ENCODE results near the gene IFT52.

DNA sequence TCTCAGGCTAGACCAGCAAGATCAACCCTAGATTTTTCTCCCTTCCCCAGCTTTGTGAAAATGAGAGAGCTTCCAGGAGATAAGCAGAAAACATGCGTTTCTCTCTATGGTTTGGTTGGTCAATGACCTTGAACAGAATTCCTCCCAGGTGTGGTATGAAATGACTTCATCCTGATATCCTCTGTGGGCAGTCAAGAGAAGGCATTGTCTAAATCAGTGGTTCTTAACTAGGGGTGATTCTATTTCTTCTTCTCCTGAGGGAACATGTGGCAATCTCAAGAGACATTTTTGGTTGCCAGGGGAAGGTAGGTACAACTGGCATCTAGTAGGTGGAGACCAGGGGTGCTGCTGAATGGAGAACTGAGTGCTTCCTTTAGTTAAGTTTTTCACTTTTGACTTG, 12.4 kb downstream of the IFT52 start:
- TF ChIP-seq EZH2 (IDR thresholded peaks at IDR 0.05; ENCODE audit: low read length, unreplicated experiment), result no peak
- TF ChIP-seq, protein P1, sequence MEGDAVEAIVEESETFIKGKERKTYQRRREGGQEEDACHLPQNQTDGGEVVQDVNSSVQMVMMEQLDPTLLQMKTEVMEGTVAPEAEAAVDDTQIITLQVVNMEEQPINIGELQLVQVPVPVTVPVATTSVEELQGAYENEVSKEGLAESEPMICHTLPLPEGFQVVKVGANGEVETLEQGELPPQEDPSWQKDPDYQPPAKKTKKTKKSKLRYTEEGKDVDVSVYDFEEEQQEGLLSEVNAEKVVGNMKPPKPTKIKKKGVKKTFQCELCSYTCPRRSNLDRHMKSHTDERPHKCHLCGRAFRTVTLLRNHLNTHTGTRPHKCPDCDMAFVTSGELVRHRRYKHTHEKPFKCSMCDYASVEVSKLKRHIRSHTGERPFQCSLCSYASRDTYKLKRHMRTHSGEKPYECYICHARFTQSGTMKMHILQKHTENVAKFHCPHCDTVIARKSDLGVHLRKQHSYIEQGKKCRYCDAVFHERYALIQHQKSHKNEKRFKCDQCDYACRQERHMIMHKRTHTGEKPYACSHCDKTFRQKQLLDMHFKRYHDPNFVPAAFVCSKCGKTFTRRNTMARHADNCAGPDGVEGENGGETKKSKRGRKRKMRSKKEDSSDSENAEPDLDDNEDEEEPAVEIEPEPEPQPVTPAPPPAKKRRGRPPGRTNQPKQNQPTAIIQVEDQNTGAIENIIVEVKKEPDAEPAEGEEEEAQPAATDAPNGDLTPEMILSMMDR (conservative IDR thresholded peaks at IDR 0.05; ENCODE audit: low read depth, low read length), result no peak

Data from PC-3 (cell line).